ENCODE measurements around the gene AKAP6. TPM values are rescaled to one million over a fixed set of nuclear protein-coding genes. Genes with fewer than 3 reads are reported as not detected.

AKAP6 gene
- total RNA-seq, 4 donors from 2014 or later = 2.0 to 11.0 (median 4.2) TPM

DNA sequence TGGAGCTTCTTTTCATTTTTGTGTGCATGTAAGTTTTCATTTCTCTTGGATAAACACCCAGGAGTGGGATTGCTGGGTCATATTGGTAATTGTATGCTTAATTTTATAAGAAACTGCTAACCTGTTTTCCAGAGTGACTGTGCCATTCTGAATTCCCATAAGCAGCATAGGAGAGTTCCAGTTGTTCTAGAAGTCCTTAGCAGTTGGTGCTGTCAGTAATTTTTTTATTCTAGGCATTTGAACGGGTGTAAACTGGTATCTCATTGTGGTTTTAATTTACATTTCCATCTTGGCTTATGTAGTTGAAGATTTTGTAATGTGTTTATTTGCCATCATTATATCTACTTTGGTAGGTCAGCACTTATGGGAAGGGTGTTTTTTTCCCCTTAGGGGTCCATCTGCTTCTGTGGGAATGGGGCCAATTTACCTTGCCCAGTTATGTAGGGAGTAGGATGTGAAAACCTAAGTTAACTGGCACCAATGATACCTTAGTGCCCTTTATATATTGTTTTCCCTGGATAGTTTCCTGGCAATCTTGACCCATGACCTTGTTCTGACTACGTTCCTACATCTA is 202.9 kb downstream of the AKAP6 start:
- Histone ChIP-seq H3K9me3 (no peaks in the 10 kb centered on the region), H3K4me1 (no peaks in the 10 kb centered on the region), H3K36me3 (no peaks in the 10 kb centered on the region), H3K27ac (no peak overlapping the region), H3K27me3 (no peaks in the 10 kb centered on the region), H3K4me3 (no peak overlapping the region)
- no peak for DNase-seq (ENCODE audit: low spot score in 2 of 2)
- TF ChIP-seq POLR2AphosphoS5 (IDR thresholded peaks at IDR 0.05) (no peak), POLR2A (IDR thresholded peaks at IDR 0.05) (no peak), EP300 (IDR thresholded peaks at IDR 0.05) (no peak)
- TF ChIP-seq, protein P1, sequence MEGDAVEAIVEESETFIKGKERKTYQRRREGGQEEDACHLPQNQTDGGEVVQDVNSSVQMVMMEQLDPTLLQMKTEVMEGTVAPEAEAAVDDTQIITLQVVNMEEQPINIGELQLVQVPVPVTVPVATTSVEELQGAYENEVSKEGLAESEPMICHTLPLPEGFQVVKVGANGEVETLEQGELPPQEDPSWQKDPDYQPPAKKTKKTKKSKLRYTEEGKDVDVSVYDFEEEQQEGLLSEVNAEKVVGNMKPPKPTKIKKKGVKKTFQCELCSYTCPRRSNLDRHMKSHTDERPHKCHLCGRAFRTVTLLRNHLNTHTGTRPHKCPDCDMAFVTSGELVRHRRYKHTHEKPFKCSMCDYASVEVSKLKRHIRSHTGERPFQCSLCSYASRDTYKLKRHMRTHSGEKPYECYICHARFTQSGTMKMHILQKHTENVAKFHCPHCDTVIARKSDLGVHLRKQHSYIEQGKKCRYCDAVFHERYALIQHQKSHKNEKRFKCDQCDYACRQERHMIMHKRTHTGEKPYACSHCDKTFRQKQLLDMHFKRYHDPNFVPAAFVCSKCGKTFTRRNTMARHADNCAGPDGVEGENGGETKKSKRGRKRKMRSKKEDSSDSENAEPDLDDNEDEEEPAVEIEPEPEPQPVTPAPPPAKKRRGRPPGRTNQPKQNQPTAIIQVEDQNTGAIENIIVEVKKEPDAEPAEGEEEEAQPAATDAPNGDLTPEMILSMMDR (IDR thresholded peaks at IDR 0.05) = no peak
- WGBS = 45% methylated on average over 2 of the region's 2 CpGs

DNA sequence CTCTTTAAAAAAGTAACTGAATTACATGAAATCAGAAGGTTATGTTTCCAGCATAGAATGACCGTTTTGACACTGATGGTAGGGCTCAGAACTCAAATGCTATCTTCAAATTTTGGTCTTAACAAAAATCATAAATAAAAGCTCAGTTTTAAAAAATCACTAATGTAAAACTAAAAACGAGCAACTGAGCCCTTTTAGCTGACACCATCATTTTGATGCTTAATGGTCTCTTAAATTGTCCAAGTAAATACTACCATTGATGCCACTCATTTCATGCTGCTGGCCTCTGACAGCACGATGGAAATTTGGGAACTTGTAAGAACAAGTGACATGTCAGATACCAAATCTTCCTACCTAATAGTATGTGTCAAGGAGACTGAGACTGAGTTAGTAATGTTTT is 205.0 kb downstream of the AKAP6 start:
- Histone ChIP-seq H3K27me3 (no peaks in the 10 kb centered on the region), H3K9me3 (no peaks in the 10 kb centered on the region), H3K36me3 (no peaks in the 10 kb centered on the region), H3K27ac (no peak overlapping the region), H3K4me1 (no peaks in the 10 kb centered on the region), H3K4me3 (no peak overlapping the region)
- TF ChIP-seq, protein P1 (IDR thresholded peaks at IDR 0.05) = no peak
- TF ChIP-seq POLR2AphosphoS5 (IDR thresholded peaks at IDR 0.05) = no peak
- 81% methylated on average over 3 of the region's 3 CpGs for WGBS
- DNase-seq (ENCODE audit: low spot score in 2 of 2) = no peak

DNA sequence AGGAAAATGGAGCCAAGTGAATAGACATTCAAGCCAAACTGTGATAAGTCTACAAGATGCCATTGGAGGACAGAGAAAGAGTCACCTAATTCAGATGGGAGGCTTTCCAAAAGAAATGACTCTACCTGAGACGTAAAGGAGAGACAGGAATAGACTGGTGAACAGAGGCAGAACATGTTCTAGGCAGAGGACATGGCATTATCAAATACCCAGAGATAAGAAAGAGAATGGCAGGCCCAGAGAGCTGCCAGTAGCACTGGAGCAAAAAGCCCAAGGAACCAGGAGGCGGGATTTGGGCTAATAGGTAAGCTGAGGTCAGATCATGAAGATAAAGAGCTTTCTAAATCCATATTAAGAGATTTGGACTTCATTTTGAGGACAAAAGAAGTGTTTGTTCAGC is 207.1 kb downstream of the AKAP6 start:
- Histone ChIP-seq H3K9me3 (no peaks in the 10 kb centered on the region), H3K4me3 (no peak overlapping the region), H3K4me1 (no peaks in the 10 kb centered on the region), H3K27me3 (no peaks in the 10 kb centered on the region), H3K36me3 (no peaks in the 10 kb centered on the region), H3K27ac (no peak overlapping the region)
- WGBS = 74% methylated on average over 2 of the region's 2 CpGs
- TF ChIP-seq POLR2A (IDR thresholded peaks at IDR 0.05) (no peak), POLR2AphosphoS5 (IDR thresholded peaks at IDR 0.05) (no peak), EP300 (IDR thresholded peaks at IDR 0.05) (no peak)
- TF ChIP-seq, protein P1 (IDR thresholded peaks at IDR 0.05) = no peak
- no peak for DNase-seq (ENCODE audit: low spot score in 2 of 2)

GRCh38 chr14:32537166-32537565 is 208.1 kb downstream of the AKAP6 start:
- Histone ChIP-seq H3K27ac (no peak overlapping the region), H3K4me1 (no peaks in the 10 kb centered on the region), H3K9me3 (no peaks in the 10 kb centered on the region), H3K36me3 (no peaks in the 10 kb centered on the region), H3K27me3 (no peaks in the 10 kb centered on the region), H3K4me3 (no peak overlapping the region)
- no peak for DNase-seq (ENCODE audit: low spot score in 2 of 2)
- TF ChIP-seq POLR2AphosphoS5 (IDR thresholded peaks at IDR 0.05) (no peak), EP300 (IDR thresholded peaks at IDR 0.05) (no peak), POLR2A (IDR thresholded peaks at IDR 0.05) (no peak)
- TF ChIP-seq, protein P1 (IDR thresholded peaks at IDR 0.05) = no peak
- 85% methylated on average over 4 of the region's 4 CpGs for WGBS

- TF ChIP-seq, protein P1 (IDR thresholded peaks at IDR 0.05) = no peak
- TF ChIP-seq POLR2A (IDR thresholded peaks at IDR 0.05) (no peak), POLR2AphosphoS5 (IDR thresholded peaks at IDR 0.05) (no peak), EP300 (IDR thresholded peaks at IDR 0.05) (no peak)
- WGBS = 66% methylated on average over 3 of the region's 3 CpGs
- Histone ChIP-seq H3K27ac (no peak overlapping the region), H3K9me3 (no peaks in the 10 kb centered on the region), H3K36me3 (no peaks in the 10 kb centered on the region), H3K27me3 (no peaks in the 10 kb centered on the region), H3K4me1 (no peaks in the 10 kb centered on the region), H3K4me3 (no peak overlapping the region)
- no peak for DNase-seq (ENCODE audit: low spot score in 2 of 2)
Measured at GRCh38 chr14:32542507-32542906, 213.4 kb downstream of the AKAP6 start.
